ENCODE measurements around the gene CCDC170.

- no peak for TF ChIP-seq CTCF (IDR thresholded peaks at IDR 0.05 in 2 of 3, conservative IDR thresholded peaks at IDR 0.05 in 1 of 3; ENCODE audit: borderline replicate concordance in 1 of 3, insufficient read depth in 1 of 3, low read depth in 2 of 3, low read length in 2 of 3)
- TF ChIP-seq EZH2 (IDR thresholded peaks at IDR 0.05), result no peak
- TF ChIP-seq POLR2AphosphoS5 (IDR thresholded peaks at IDR 0.05; ENCODE audit: low read depth, low read length), result no peak
- no peak for TF ChIP-seq POLR2A (IDR thresholded peaks at IDR 0.05; ENCODE audit: borderline replicate concordance, extremely low read depth, insufficient read depth, insufficient read length)
- no peak for TF ChIP-seq ZBTB33 (IDR thresholded peaks at IDR 0.05; ENCODE audit: extremely low read depth, insufficient replicate concordance, low read length)
- no peak for TF ChIP-seq SIN3A (IDR thresholded peaks at IDR 0.05; ENCODE audit: low read depth)
- no peak for TF ChIP-seq CEBPB (IDR thresholded peaks at IDR 0.05; ENCODE audit: low read depth)
Measured at GRCh38 chr6:151577257-151577656, 83.4 kb downstream of the CCDC170 start.
